ENCODE data around the gene KCNJ8.

GRCh38 chr12:21725731-21726130 is 48.8 kb downstream of the KCNJ8 start:
- TF ChIP-seq RARB (CRISPR knock-in tag; IDR thresholded peaks at IDR 0.05) (no peak), CREB5 (CRISPR knock-in tag; IDR thresholded peaks at IDR 0.05; ENCODE audit: low read depth) (no peak), TOX (CRISPR knock-in tag; IDR thresholded peaks at IDR 0.05; ENCODE audit: borderline replicate concordance) (no peak), ZC3H10 (CRISPR knock-in tag; IDR thresholded peaks at IDR 0.05) (no peak), PATZ1 (CRISPR knock-in tag; IDR thresholded peaks at IDR 0.05; ENCODE audit: borderline replicate concordance) (no peak), TSHZ2 (CRISPR knock-in tag; IDR thresholded peaks at IDR 0.05) (no peak), OSR1 (CRISPR knock-in tag; IDR thresholded peaks at IDR 0.05) (no peak), PPARA (CRISPR knock-in tag; IDR thresholded peaks at IDR 0.05; ENCODE audit: borderline replicate concordance) (no peak), CSDC2 (CRISPR knock-in tag; IDR thresholded peaks at IDR 0.05) (no peak)

Data from SK-N-SH treated with all-trans-retinoic acid at 6 μM for 48 hours (cell line).